Measurements from ENCODE around the gene AKT3. TPM values are rescaled to one million over a fixed set of nuclear protein-coding genes. Genes with fewer than 3 reads are reported as not detected.

AKT3 gene
- total and polyA plus RNA-seq, 5 donors from 2014 or later = 0.81 to 84.2 (median 2.8) TPM

DNA sequence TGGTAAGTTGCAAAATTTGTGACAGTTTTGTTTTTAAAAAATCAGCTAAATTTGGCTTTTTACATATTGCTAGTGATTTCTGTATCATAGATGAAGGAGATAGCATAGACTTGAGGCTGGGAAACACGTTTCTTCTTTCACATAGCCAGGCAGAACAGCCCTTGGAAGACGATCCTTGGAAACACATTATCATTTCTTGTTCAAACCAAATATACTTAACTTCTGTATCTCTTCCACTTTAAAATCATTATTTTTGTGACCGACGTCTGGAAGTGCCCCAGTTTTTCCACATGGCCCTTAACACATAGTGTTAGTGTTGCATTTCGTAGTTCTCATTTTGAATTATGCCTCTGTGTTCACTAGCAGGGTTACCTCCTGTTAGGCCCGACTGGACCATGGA, 400.7 kb downstream of the AKT3 start:
- H3K27ac Mint-ChIP-seq = no peak overlapping the region

GRCh38 chr1:243447844-243448243, 402.2 kb downstream of the AKT3 start:
- peak in 1 of 3 donors; percentile 53 for DNase-seq
- H3K27me3 Mint-ChIP-seq = no peaks in the 10 kb centered on the region
- H3K27ac ChIP-seq (ENCODE audit: insufficient read depth, low read length, poor library complexity, severe bottlenecking) = no peak overlapping the region
- peaks cover 4% of the 10 kb centered on the region for H3K4me1 ChIP-seq (ENCODE audit: control insufficient read depth, insufficient read depth, low read length, poor library complexity, severe bottlenecking)
- no peak overlapping the region for H3K4me3 ChIP-seq (ENCODE audit: low read depth, low read length)
- H3K27ac Mint-ChIP-seq = peak overlapping the region; percentile 27 to 65 (median 53)
- H3K4me3 Mint-ChIP-seq = no peak overlapping the region
- H3K9me3 ChIP-seq (ENCODE audit: control insufficient read depth in 2 of 2, low read length in 2 of 2) = no peaks in the 10 kb centered on the region
- H3K36me3 Mint-ChIP-seq = peaks cover 13% of the 10 kb centered on the region
- no peaks in the 10 kb centered on the region for H3K36me3 ChIP-seq (ENCODE audit: control insufficient read depth, insufficient read depth, low read length)
- H3K4me1 Mint-ChIP-seq = peaks cover 4 to 12% (median 7%) of the 10 kb centered on the region in 4 donors
- H3K9me3 Mint-ChIP-seq = no peaks in the 10 kb centered on the region
- ATAC-seq (ENCODE audit: low read depth in 2 of 2) = no peak
- no peaks in the 10 kb centered on the region for H3K27me3 ChIP-seq (ENCODE audit: control insufficient read depth, insufficient read depth, low read length)

More for the DNA sequence above, 400.7 kb downstream of the AKT3 start:
- Histone ChIP-seq H3K4me1 (ENCODE audit: control insufficient read depth, insufficient read depth, low read length, poor library complexity, severe bottlenecking) (peaks cover 4% of the 10 kb centered on the region), H3K27me3 (ENCODE audit: control insufficient read depth, insufficient read depth, low read length) (no peaks in the 10 kb centered on the region), H3K4me3 (ENCODE audit: low read depth, low read length) (no peak overlapping the region), H3K27ac (ENCODE audit: insufficient read depth, low read length, poor library complexity, severe bottlenecking) (no peak overlapping the region), H3K36me3 (ENCODE audit: control insufficient read depth, insufficient read depth, low read length) (no peaks in the 10 kb centered on the region), H3K9me3 (ENCODE audit: control insufficient read depth in 2 of 2, low read length in 2 of 2) (no peaks in the 10 kb centered on the region)
- H3K36me3 Mint-ChIP-seq = peaks cover 18% of the 10 kb centered on the region
- DNase-seq (no peak), ATAC-seq (ENCODE audit: low read depth in 2 of 2) (no peak)
- H3K27me3 Mint-ChIP-seq = no peaks in the 10 kb centered on the region
- peaks cover 0 to 12% (median 4%) of the 10 kb centered on the region in 4 donors for H3K4me1 Mint-ChIP-seq
- H3K4me3 Mint-ChIP-seq = no peak overlapping the region
- no peaks in the 10 kb centered on the region for H3K9me3 Mint-ChIP-seq

- H3K4me1 Mint-ChIP-seq = peaks cover 4 to 12% (median 7%) of the 10 kb centered on the region in 4 donors
- H3K36me3 Mint-ChIP-seq = peaks cover 14% of the 10 kb centered on the region
- H3K27me3 Mint-ChIP-seq = no peaks in the 10 kb centered on the region
- ATAC-seq (ENCODE audit: low read depth in 2 of 2) (peak; percentile 61 to 70), DNase-seq (peak in 2 of 3 donors; percentile 41 to 77)
- Histone ChIP-seq H3K9me3 (ENCODE audit: control insufficient read depth in 2 of 2, low read length in 2 of 2) (no peaks in the 10 kb centered on the region), H3K36me3 (ENCODE audit: control insufficient read depth, insufficient read depth, low read length) (no peaks in the 10 kb centered on the region), H3K4me3 (ENCODE audit: low read depth, low read length) (no peak overlapping the region), H3K27ac (ENCODE audit: insufficient read depth, low read length, poor library complexity, severe bottlenecking) (no peak overlapping the region), H3K27me3 (ENCODE audit: control insufficient read depth, insufficient read depth, low read length) (no peaks in the 10 kb centered on the region), H3K4me1 (ENCODE audit: control insufficient read depth, insufficient read depth, low read length, poor library complexity, severe bottlenecking) (peaks cover 4% of the 10 kb centered on the region)
- no peak overlapping the region for H3K4me3 Mint-ChIP-seq
- H3K9me3 Mint-ChIP-seq = no peaks in the 10 kb centered on the region
- H3K27ac Mint-ChIP-seq = peak overlapping the region in 1 of 3 donors; percentile 14
These were observed 402.7 kb downstream of the AKT3 start for GRCh38 chr1:243447347-243447746.

DNA sequence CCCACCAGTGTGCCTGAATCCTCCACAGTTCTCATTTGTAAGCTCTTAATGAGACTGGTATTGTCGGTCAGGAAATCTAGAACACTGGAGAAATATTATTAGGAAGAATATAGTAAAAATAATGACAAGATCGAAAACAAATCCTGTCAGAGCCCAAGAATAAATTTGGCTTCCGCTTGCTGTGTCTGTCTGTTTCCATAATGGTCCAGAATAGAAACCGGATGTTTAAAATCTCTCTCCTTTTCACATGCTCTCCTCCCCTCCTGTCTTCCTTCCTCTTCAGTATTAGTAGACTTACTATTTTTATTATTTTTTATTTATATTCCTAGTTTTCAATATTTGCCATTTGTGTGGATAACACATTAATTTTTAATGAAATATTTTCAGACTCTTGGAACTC, 406.5 kb downstream of the AKT3 start:
- Mint-ChIP-seq H3K9me3 (no peaks in the 10 kb centered on the region), H3K4me3 (no peak overlapping the region), H3K36me3 (peaks cover 10% of the 10 kb centered on the region), H3K27me3 (no peaks in the 10 kb centered on the region), H3K27ac (no peak overlapping the region), H3K4me1 (peaks cover 4 to 12% (median 9%) of the 10 kb centered on the region in 4 donors)
- no peak for ATAC-seq (ENCODE audit: low read depth in 2 of 2)
- no peak overlapping the region for H3K27ac ChIP-seq (ENCODE audit: insufficient read depth, low read length, poor library complexity, severe bottlenecking)
- no peak for DNase-seq
- no peak overlapping the region for H3K4me3 ChIP-seq (ENCODE audit: low read depth, low read length)
- H3K27me3 ChIP-seq (ENCODE audit: control insufficient read depth, insufficient read depth, low read length) = no peaks in the 10 kb centered on the region
- no peaks in the 10 kb centered on the region for H3K9me3 ChIP-seq (ENCODE audit: control insufficient read depth in 2 of 2, low read length in 2 of 2)
- H3K4me1 ChIP-seq (ENCODE audit: control insufficient read depth, insufficient read depth, low read length, poor library complexity, severe bottlenecking) = peaks cover 4% of the 10 kb centered on the region
- H3K36me3 ChIP-seq (ENCODE audit: control insufficient read depth, insufficient read depth, low read length) = no peaks in the 10 kb centered on the region

DNA sequence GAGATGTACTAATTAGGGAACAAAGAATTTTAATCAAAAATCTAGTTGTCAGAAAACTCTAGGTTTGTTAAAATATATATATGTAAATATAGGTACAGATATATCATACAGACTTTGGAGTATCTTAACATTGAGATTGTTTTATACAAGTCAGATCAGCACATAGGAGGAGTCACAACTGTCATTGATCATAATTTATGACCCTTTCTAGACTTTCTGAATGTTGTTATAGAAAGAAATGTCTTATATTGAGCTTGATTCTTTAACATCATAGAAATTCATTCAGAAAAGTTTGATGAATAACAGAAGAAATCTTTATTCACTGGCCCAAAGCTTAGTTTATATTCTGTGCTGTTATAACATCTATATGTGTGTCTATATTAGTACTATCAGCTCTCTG, 408.4 kb downstream of the AKT3 start:
- H3K4me3 Mint-ChIP-seq = no peak overlapping the region
- ATAC-seq (ENCODE audit: low read depth in 2 of 2) (no peak), DNase-seq (no peak)
- peaks cover 0 to 2% (median 0%) of the 10 kb centered on the region in 7 donors for H3K9me3 Mint-ChIP-seq
- H3K4me1 Mint-ChIP-seq = peaks cover 0 to 9% (median 4%) of the 10 kb centered on the region in 4 donors
- H3K4me3 ChIP-seq (ENCODE audit: low read depth, low read length) = no peak overlapping the region
- no peaks in the 10 kb centered on the region for H3K4me1 ChIP-seq (ENCODE audit: control insufficient read depth, insufficient read depth, low read length, poor library complexity, severe bottlenecking)
- no peaks in the 10 kb centered on the region for H3K36me3 ChIP-seq (ENCODE audit: control insufficient read depth, insufficient read depth, low read length)
- no peaks in the 10 kb centered on the region for H3K27me3 Mint-ChIP-seq
- no peak overlapping the region for H3K27ac Mint-ChIP-seq
- H3K36me3 Mint-ChIP-seq = peaks cover 16% of the 10 kb centered on the region
- H3K27ac ChIP-seq (ENCODE audit: insufficient read depth, low read length, poor library complexity, severe bottlenecking) = no peak overlapping the region
- H3K27me3 ChIP-seq (ENCODE audit: control insufficient read depth, insufficient read depth, low read length) = no peaks in the 10 kb centered on the region
- no peaks in the 10 kb centered on the region for H3K9me3 ChIP-seq (ENCODE audit: control insufficient read depth in 2 of 2, low read length in 2 of 2)

DNA sequence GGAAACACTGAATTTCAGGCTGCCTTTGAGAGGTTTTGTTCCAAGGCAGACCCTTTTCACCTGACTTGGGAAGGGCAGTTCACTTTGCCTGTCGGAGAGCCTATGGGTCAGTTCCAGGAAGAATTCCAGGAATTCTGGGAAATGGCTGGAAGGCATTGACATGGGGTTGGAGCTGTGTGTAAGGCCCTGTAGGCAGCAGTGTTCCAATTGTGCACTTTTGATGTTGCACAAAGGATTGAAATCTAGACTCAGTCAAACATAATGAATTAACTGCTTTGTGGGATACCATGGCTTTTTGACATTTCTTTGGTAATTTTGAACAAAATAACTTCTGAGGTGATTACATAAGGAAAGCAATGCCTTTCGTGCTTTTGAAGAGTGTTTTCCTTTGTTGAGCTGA, 409.6 kb downstream of the AKT3 start:
- peaks cover 0 to 11% (median 3%) of the 10 kb centered on the region in 4 donors for H3K4me1 Mint-ChIP-seq
- ATAC-seq (ENCODE audit: low read depth in 2 of 2) = no peak
- no peak overlapping the region for H3K27ac Mint-ChIP-seq

GRCh38 chr1:243438815-243439214, 411.2 kb downstream of the AKT3 start:
- H3K27ac ChIP-seq (ENCODE audit: insufficient read depth, low read length, poor library complexity, severe bottlenecking) = no peak overlapping the region
- H3K27me3 Mint-ChIP-seq = no peaks in the 10 kb centered on the region
- H3K36me3 Mint-ChIP-seq = peaks cover 19% of the 10 kb centered on the region
- H3K4me1 Mint-ChIP-seq = peaks cover 0 to 11% (median 3%) of the 10 kb centered on the region in 4 donors
- DNase-seq (no peak), ATAC-seq (ENCODE audit: low read depth in 2 of 2) (no peak)
- H3K4me3 Mint-ChIP-seq = no peak overlapping the region
- peaks cover 0 to 2% (median 0%) of the 10 kb centered on the region in 7 donors for H3K9me3 Mint-ChIP-seq
- no peaks in the 10 kb centered on the region for H3K4me1 ChIP-seq (ENCODE audit: control insufficient read depth, insufficient read depth, low read length, poor library complexity, severe bottlenecking)
- H3K9me3 ChIP-seq (ENCODE audit: control insufficient read depth in 2 of 2, low read length in 2 of 2) = no peaks in the 10 kb centered on the region
- H3K27me3 ChIP-seq (ENCODE audit: control insufficient read depth, insufficient read depth, low read length) = no peaks in the 10 kb centered on the region
- H3K27ac Mint-ChIP-seq = no peak overlapping the region
- H3K4me3 ChIP-seq (ENCODE audit: low read depth, low read length) = no peak overlapping the region
- no peaks in the 10 kb centered on the region for H3K36me3 ChIP-seq (ENCODE audit: control insufficient read depth, insufficient read depth, low read length)

More for the DNA sequence above, 409.6 kb downstream of the AKT3 start:
- Mint-ChIP-seq H3K9me3 (peaks cover 0 to 2% (median 0%) of the 10 kb centered on the region in 7 donors), H3K4me3 (no peak overlapping the region), H3K36me3 (peaks cover 19% of the 10 kb centered on the region), H3K27me3 (no peaks in the 10 kb centered on the region)
- Histone ChIP-seq H3K27me3 (ENCODE audit: control insufficient read depth, insufficient read depth, low read length) (no peaks in the 10 kb centered on the region), H3K27ac (ENCODE audit: insufficient read depth, low read length, poor library complexity, severe bottlenecking) (no peak overlapping the region), H3K4me3 (ENCODE audit: low read depth, low read length) (no peak overlapping the region), H3K9me3 (ENCODE audit: control insufficient read depth in 2 of 2, low read length in 2 of 2) (no peaks in the 10 kb centered on the region), H3K4me1 (ENCODE audit: control insufficient read depth, insufficient read depth, low read length, poor library complexity, severe bottlenecking) (no peaks in the 10 kb centered on the region), H3K36me3 (ENCODE audit: control insufficient read depth, insufficient read depth, low read length) (no peaks in the 10 kb centered on the region)
- DNase-seq = no peak

Data from CD4-positive, CD25-positive, alpha-beta regulatory T cell (primary cell).